Measurements from ENCODE around the gene MCTP1. TPM values are rescaled to one million over a fixed set of nuclear protein-coding genes. Genes with fewer than 3 reads are reported as not detected.

The MCTP1 gene
- total and polyA plus RNA-seq, 2 of the 8 experiments (the other 6 are each of a cell fraction or from before 2014, with no cell fraction given), result 0.56 to 3.4 TPM

DNA sequence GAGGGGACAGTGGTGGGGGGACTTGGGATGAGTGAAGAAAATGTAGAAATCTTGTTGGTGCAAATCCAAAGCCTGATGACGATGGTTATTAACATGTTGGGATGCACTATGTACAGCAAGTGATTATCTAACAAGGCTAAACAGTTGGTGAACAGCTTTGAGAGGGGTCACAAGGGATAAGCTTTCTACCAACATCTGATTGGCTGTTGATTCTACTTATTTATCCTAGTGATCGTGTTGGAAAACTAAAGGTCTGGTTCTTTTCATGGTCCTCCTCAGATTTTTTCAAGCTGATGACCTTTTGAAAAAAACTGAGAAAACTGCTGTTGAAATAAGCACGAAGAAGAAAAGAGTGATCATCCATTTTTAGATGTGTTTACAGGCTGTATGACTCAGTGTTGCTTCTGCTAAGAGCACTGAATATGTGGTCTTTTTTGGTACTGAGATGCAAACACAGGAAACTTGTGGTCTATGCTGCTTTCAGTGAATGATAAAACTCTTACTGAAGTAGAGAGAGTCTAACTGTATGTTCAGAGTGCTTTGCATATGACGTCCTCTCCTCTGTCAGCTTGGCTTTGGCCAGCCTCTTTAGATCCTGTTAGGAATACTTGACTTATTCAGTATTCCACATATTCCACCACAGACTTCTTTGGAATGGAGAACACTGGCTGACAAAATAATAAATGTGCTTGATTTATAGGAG is 491.6 kb downstream of the MCTP1 start (continued):
- TF ChIP-seq, protein P1, sequence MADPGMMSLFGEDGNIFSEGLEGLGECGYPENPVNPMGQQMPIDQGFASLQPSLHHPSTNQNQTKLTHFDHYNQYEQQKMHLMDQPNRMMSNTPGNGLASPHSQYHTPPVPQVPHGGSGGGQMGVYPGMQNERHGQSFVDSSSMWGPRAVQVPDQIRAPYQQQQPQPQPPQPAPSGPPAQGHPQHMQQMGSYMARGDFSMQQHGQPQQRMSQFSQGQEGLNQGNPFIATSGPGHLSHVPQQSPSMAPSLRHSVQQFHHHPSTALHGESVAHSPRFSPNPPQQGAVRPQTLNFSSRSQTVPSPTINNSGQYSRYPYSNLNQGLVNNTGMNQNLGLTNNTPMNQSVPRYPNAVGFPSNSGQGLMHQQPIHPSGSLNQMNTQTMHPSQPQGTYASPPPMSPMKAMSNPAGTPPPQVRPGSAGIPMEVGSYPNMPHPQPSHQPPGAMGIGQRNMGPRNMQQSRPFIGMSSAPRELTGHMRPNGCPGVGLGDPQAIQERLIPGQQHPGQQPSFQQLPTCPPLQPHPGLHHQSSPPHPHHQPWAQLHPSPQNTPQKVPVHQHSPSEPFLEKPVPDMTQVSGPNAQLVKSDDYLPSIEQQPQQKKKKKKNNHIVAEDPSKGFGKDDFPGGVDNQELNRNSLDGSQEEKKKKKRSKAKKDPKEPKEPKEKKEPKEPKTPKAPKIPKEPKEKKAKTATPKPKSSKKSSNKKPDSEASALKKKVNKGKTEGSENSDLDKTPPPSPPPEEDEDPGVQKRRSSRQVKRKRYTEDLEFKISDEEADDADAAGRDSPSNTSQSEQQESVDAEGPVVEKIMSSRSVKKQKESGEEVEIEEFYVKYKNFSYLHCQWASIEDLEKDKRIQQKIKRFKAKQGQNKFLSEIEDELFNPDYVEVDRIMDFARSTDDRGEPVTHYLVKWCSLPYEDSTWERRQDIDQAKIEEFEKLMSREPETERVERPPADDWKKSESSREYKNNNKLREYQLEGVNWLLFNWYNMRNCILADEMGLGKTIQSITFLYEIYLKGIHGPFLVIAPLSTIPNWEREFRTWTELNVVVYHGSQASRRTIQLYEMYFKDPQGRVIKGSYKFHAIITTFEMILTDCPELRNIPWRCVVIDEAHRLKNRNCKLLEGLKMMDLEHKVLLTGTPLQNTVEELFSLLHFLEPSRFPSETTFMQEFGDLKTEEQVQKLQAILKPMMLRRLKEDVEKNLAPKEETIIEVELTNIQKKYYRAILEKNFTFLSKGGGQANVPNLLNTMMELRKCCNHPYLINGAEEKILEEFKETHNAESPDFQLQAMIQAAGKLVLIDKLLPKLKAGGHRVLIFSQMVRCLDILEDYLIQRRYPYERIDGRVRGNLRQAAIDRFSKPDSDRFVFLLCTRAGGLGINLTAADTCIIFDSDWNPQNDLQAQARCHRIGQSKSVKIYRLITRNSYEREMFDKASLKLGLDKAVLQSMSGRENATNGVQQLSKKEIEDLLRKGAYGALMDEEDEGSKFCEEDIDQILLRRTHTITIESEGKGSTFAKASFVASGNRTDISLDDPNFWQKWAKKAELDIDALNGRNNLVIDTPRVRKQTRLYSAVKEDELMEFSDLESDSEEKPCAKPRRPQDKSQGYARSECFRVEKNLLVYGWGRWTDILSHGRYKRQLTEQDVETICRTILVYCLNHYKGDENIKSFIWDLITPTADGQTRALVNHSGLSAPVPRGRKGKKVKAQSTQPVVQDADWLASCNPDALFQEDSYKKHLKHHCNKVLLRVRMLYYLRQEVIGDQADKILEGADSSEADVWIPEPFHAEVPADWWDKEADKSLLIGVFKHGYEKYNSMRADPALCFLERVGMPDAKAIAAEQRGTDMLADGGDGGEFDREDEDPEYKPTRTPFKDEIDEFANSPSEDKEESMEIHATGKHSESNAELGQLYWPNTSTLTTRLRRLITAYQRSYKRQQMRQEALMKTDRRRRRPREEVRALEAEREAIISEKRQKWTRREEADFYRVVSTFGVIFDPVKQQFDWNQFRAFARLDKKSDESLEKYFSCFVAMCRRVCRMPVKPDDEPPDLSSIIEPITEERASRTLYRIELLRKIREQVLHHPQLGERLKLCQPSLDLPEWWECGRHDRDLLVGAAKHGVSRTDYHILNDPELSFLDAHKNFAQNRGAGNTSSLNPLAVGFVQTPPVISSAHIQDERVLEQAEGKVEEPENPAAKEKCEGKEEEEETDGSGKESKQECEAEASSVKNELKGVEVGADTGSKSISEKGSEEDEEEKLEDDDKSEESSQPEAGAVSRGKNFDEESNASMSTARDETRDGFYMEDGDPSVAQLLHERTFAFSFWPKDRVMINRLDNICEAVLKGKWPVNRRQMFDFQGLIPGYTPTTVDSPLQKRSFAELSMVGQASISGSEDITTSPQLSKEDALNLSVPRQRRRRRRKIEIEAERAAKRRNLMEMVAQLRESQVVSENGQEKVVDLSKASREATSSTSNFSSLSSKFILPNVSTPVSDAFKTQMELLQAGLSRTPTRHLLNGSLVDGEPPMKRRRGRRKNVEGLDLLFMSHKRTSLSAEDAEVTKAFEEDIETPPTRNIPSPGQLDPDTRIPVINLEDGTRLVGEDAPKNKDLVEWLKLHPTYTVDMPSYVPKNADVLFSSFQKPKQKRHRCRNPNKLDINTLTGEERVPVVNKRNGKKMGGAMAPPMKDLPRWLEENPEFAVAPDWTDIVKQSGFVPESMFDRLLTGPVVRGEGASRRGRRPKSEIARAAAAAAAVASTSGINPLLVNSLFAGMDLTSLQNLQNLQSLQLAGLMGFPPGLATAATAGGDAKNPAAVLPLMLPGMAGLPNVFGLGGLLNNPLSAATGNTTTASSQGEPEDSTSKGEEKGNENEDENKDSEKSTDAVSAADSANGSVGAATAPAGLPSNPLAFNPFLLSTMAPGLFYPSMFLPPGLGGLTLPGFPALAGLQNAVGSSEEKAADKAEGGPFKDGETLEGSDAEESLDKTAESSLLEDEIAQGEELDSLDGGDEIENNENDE (IDR thresholded peaks at IDR 0.05; ENCODE audit: insufficient replicate concordance, low read length), result no peak
- no peak for TF ChIP-seq BCL11A (IDR thresholded peaks at IDR 0.05; ENCODE audit: low read depth in 2 of 2, low read length in 2 of 2)
- TF ChIP-seq SIX5 (IDR thresholded peaks at IDR 0.05; ENCODE audit: low read depth, low read length), result no peak
- TF ChIP-seq POLR2AphosphoS5 (IDR thresholded peaks at IDR 0.05; ENCODE audit: low read depth, low read length), result no peak

Data from H1 (cell line).